GM18526 (cell line): Measurements from ENCODE around the gene OR8S1.

Experiments
- POLR2A ChIP-seq: IDR thresholded peaks from 3 replicates; pipeline ENCODE4 v1.6.1; 2011; ENCODE audit not compliant: insufficient read length; ENCODE audit errors: extremely low read depth

OR8S1 gene, protein sequence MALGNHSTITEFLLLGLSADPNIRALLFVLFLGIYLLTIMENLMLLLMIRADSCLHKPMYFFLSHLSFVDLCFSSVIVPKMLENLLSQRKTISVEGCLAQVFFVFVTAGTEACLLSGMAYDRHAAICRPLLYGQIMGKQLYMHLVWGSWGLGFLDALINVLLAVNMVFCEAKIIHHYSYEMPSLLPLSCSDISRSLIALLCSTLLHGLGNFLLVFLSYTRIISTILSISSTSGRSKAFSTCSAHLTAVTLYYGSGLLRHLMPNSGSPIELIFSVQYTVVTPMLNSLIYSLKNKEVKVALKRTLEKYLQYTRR

DNA sequence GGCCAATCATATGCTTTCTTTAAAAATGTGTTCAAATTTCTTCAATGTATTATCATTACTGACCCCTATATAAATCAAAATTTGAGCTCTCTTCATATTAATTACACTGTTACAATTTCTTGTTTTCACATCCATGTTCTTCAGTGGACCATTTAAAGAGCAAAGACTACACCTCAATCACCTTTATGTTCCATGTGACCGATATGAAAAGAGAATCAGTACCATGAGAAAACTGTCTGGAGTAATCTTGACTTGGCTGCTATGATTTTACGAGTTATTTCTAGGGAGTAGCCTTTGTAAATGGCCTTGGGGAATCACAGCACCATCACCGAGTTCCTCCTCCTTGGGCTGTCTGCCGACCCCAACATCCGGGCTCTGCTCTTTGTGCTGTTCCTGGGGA lies at the start of gene OR8S1:
Gene OR8S1, plus strand, starts transcription at position 301 of the 400 bp plus-strand sequence. Its CDS starts 0 bp downstream, at position 301.
- no peak for TF ChIP-seq POLR2A

GRCh38 chr12:48482198-48482597 lies 43.2 kb upstream of the OR8S1 start, which contains the start of gene C12orf54:
Gene C12orf54 (plus strand): TSS chr12:48482498. CDS start chr12:48483297, 799 bp downstream.
- TF ChIP-seq POLR2A, result no peak

DNA sequence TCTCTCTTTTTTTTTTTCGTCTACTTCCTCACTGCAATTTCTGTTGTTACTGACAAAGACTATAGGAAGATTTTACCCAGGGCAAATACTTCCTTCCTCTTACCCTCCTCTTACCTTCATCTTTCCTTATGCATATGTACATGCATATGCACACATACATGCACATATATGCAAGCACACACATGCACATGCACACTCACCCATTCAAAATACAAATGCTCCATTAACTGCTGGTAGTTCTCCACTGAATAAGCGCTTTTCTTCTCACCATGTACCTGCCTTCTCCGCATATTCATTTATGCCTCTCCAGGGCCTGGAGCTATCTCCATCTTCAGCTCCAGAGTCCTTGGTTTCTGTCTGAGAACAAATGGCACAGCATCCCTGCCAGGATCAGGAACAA lies 42.5 kb upstream of the OR8S1 start:
- TF ChIP-seq POLR2A, result no peak

- no peak for TF ChIP-seq POLR2A
These were observed 39.2 kb upstream of the OR8S1 start for GRCh38 chr12:48486261-48486660.

GRCh38 chr12:48486679-48487078 lies 38.8 kb upstream of the OR8S1 start:
- TF ChIP-seq POLR2A, result no peak

DNA sequence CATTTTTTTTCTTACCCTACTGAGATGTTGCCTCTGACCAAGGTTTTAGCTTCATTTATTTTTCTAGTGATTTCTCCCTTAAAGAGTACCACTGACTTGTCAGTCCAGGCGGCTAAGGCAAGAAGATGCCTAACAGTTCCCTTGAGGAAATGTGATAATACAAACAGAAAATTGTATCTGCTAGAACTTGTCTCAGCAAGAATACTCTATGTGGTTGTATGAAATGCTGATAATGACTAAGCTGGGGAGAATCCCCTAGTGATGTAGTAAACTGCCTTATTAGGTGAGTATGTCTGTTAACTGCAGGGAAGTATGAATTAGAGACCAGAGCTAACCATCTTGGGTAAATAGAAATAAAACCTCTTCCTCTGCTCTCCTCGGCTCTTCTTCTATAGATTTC lies 36.4 kb upstream of the OR8S1 start:
- TF ChIP-seq POLR2A, result no peak

- TF ChIP-seq POLR2A, result no peak
These were observed 16.4 kb upstream of the OR8S1 start for GRCh38 chr12:48508987-48509386.

GRCh38 chr12:48510111-48510510 lies 15.3 kb upstream of the OR8S1 start:
- no peak for TF ChIP-seq POLR2A

DNA sequence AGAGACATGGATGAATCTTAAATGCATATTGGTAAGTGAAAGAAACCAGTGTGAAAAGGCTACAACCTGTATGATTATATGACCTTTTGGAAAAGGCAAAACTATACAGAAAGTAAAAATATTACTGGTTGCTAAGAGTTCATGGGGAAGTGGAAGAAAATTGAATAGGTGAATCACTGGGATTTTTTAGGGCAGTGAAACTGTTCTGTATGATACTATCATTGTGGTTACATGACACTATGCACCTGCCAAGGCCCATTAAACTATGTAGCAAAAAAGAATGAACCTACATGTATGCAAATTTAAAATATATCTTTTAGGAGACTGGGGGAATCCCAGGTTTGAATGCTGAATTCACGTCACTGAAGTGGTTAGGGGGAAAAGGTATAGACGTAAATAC lies 12.6 kb upstream of the OR8S1 start:
- TF ChIP-seq POLR2A, result no peak

- no peak for TF ChIP-seq POLR2A
These were observed 10.7 kb upstream of the OR8S1 start for GRCh38 chr12:48514728-48515127.

DNA sequence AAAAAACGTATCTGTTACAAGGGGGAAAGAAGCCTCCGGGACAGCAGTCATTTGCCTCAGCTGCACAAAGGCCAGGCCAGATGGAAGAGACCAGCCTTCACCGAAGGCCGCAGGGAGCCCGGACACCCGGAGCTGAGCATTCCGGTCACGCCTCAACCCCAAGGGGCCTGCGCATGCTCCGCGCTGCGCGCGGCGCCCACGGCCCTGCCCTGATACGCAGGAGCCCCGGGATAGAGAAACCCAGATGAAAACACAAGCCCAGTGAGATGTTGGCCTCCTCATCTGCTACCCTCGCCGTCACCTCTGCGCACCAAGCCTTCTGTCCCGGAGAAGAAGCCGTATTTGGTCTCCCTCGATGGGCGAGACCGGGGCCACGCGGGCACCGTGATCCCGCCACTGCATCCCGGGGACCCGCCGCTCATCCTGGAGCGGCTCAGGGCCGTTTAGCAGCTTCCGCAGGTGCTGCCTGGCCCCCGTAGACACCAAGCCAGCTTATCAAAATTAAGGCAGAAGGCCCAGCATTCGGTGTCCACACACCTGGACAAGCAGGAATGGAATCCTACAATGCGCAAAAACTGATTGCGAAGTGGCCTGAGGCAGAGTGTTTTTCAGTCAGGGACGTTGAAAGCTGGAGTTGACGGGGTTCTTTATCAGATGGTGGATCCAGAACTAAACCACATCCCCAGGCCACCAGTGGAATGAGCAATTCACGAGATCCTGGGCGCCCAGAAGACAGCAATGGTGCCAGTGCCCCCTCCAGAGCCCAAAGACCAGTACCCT lies 2.6 kb downstream of the OR8S1 start:
- no peak for TF ChIP-seq POLR2A

DNA sequence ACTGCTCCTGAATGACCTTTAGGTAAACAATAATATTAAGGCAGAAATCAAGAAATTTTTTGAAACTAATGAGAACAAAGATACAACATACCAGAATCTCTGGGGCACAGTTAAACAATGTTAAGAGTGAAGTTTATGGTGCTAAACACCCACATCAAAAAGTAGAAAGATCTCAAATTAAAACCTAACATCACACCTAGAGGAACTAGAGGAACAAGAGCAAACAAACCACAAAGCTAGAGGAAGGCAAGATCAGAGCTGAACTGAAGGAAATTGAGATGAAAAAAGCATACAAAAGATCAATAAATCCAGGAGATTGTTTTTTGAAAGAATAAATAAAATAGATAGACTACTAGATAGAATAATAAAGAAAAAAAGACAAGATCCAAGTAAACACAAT lies 7.2 kb downstream of the OR8S1 start:
- TF ChIP-seq POLR2A, result no peak

DNA sequence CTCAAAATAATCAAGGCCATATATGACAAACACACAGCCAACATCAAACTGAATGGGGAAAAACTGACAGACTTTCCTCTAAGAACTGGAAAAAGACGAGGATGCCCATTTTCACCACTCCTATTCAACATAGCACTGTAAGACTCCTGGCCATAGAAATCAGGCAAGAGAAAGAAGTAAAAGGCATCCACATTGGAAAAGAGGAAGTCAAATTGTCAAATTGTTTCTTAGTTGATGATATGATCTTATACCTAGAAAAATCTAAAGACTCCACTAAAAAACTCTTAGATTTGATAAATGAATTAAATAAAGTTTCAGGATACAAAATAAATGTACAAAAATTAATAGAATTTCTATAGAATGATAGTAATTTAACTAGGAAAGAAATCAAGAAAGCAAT lies 11.2 kb downstream of the OR8S1 start:
- no peak for TF ChIP-seq POLR2A

GRCh38 chr12:48542300-48542928 lies 17.0 kb downstream of the OR8S1 start:
- TF ChIP-seq POLR2A, result no peak

- TF ChIP-seq POLR2A, result no peak
These were observed 20.5 kb downstream of the OR8S1 start for GRCh38 chr12:48545833-48546469.
